H1 (cell line): ENCODE results near the gene ITGB5. TPM values are rescaled to one million over a fixed set of nuclear protein-coding genes. Genes with fewer than 3 reads are reported as not detected.
A peak's percentile ranks its signal among the peaks of the same experiment; 100 is the strongest.

Experiments
- CTCF ChIA-PET: fragments of 300-600 bp; sonication (Branson Sonifier 250); formaldehyde crosslinking; loops from one replicate; lab custom pipeline; 2021; ENCODE audit not compliant: partially characterized antibody; lab: Charles Lee
- POLR2A ChIA-PET: fragments of 300-600 bp; sonication (Branson Sonifier 250); formaldehyde crosslinking; loops from one replicate; lab custom pipeline; 2021; ENCODE audit warnings: inconsistent platforms; ENCODE audit not compliant: partially characterized antibody; lab: Charles Lee
- DNase-seq, 2 experiments: peaks; one replicate each; pipeline versions ENCODE4 v3.0.0 to v3.0.0-alpha.2; 2010 to 2022; ENCODE audit warnings: low spot score in 2 of 2, low read depth in 1 of 2, mixed read lengths in 1 of 2
- FAIRE-seq: peaks from 2 replicates; lab custom pipeline; 2011; peaks lifted over from hg19 to GRCh38; lab: Jason Lieb, UNC
- H2AFZ ChIP-seq: 2 replicates; pipeline ENCODE4 v1.8.1; 2012; ENCODE audit warnings: low read length, inconsistent platforms
- H2AK5ac ChIP-seq: 2 replicates; pipeline ENCODE4 v1.6.1; 2013; ENCODE audit warnings: low read depth, low read length
- H2BK120ac ChIP-seq: replicated peaks from 2 replicates; pipeline ENCODE3; 2013; ENCODE audit warnings: low read depth, low read length, inconsistent platforms
- H2BK12ac ChIP-seq: 2 replicates; pipeline ENCODE4 v1.6.1; 2013; ENCODE audit warnings: low read depth, low read length
- H2BK15ac ChIP-seq: 2 replicates; pipeline ENCODE4 v1.6.1; 2013; ENCODE audit warnings: low read length
- H2BK20ac ChIP-seq: 2 replicates; pipeline ENCODE4 v1.6.1; 2013; ENCODE audit warnings: low read length
- H2BK5ac ChIP-seq: 2 replicates; pipeline ENCODE4 v1.6.1; 2013; ENCODE audit warnings: low read depth, low read length
- H3K14ac ChIP-seq: 2 replicates; pipeline ENCODE4 v1.6.1; 2013; ENCODE audit warnings: inconsistent platforms; ENCODE audit not compliant: insufficient read length
- H3K18ac ChIP-seq: 2 replicates; pipeline ENCODE4 v1.6.1; 2013; ENCODE audit warnings: low read length; ENCODE audit errors: extremely low read depth
- H3K23ac ChIP-seq: 2 replicates; pipeline ENCODE4 v1.6.1; 2013; ENCODE audit warnings: inconsistent platforms; ENCODE audit not compliant: insufficient read length
- H3K23me2 ChIP-seq: 2 replicates; pipeline ENCODE4 v1.6.1; 2013; ENCODE audit warnings: low read depth, low read length
- H3K27ac ChIP-seq: 2 replicates; pipeline ENCODE4 v1.6.1; 2011; ENCODE audit warnings: low read depth, low read length, inconsistent platforms
- H3K27me3 ChIP-seq, 4 experiments: replicated peaks in 1 of 4; 1 replicate in 1 of 4; 2 replicates in 3 of 4; pipeline versions ENCODE4 v1.6.1 to v1.8.1; 2011 to 2013; ENCODE audit warnings: low read length in 3 of 4, mild to moderate bottlenecking in 3 of 4, inconsistent platforms in 2 of 4, mixed read lengths in 2 of 4, moderate library complexity in 1 of 4; ENCODE audit not compliant: control insufficient read depth in 3 of 4, insufficient read depth in 3 of 4; ENCODE audit errors: extremely low read depth in 1 of 4
- H3K36me3 ChIP-seq, 4 experiments: 2 replicates each; pipeline versions ENCODE4 v1.6.1 to v1.8.1; 2011 to 2013; ENCODE audit warnings: mild to moderate bottlenecking in 4 of 4, low read length in 3 of 4, moderate library complexity in 2 of 4, control low read depth in 1 of 4, inconsistent platforms in 1 of 4; ENCODE audit not compliant: insufficient read depth in 4 of 4, control insufficient read depth in 2 of 4
- H3K4ac ChIP-seq: replicated peaks from 2 replicates; pipeline ENCODE3; 2013; ENCODE audit warnings: low read length, low read depth, mixed read lengths, inconsistent platforms; ENCODE audit not compliant: insufficient read length
- H3K4me1 ChIP-seq, 4 experiments: replicated peaks in 1 of 4; 1 replicate in 1 of 4; 2 replicates in 3 of 4; pipeline versions ENCODE4 v1.6.1 to v1.8.1; 2011 to 2013; ENCODE audit warnings: low read length in 3 of 4, inconsistent platforms in 2 of 4, mixed read lengths in 1 of 4; ENCODE audit not compliant: insufficient read depth in 4 of 4, control insufficient read depth in 3 of 4
- H3K4me2 ChIP-seq, 2 experiments: 2 replicates each; pipeline versions ENCODE4 v1.6.1 to v1.8.1; 2011 to 2013; ENCODE audit warnings: low read depth in 2 of 2, low read length in 2 of 2, control low read depth in 1 of 2, inconsistent platforms in 1 of 2, mild to moderate bottlenecking in 1 of 2; ENCODE audit not compliant: insufficient read depth in 1 of 2
- H3K4me3 ChIP-seq, 4 experiments: fragments of 200-600, 300-600 bp in 1 of 4; sonication (generic), shearing (Covaris generic), sonication (Bioruptor Twin) in 1 of 4; 2 replicates each; pipeline versions ENCODE4 v1.5.1 to v1.8.1; 2011 to 2016; ENCODE audit warnings: low read length in 4 of 4, low read depth in 3 of 4, control low read depth in 2 of 4, inconsistent platforms in 2 of 4, mild to moderate bottlenecking in 2 of 4, mixed read lengths in 1 of 4, moderate library complexity in 1 of 4; ENCODE audit not compliant: insufficient read depth in 2 of 4; ENCODE audit errors: extremely low read depth in 1 of 4
- H3K56ac ChIP-seq: replicated peaks from 2 replicates; pipeline ENCODE3; 2013; ENCODE audit warnings: low read depth, mild to moderate bottlenecking, mixed read lengths, low read length, inconsistent platforms; ENCODE audit not compliant: insufficient read length
- H3K79me1 ChIP-seq: 2 replicates; pipeline ENCODE4 v1.6.1; 2013; ENCODE audit warnings: low read depth, low read length, control low read depth
- H3K79me2 ChIP-seq, 2 experiments: 2 replicates each; pipeline versions ENCODE4 v1.6.1 to v1.8.1; 2012 to 2013; ENCODE audit warnings: low read length in 2 of 2, mild to moderate bottlenecking in 2 of 2, inconsistent platforms in 1 of 2; ENCODE audit not compliant: insufficient read depth in 2 of 2, control insufficient read depth in 1 of 2
- H3K9ac ChIP-seq, 4 experiments: replicated peaks in 1 of 4; 1 replicate in 1 of 4; 2 replicates in 3 of 4; pipeline versions ENCODE4 v1.6.1 to v1.8.1; 2011 to 2013; ENCODE audit warnings: low read depth in 3 of 4, low read length in 3 of 4, control low read depth in 2 of 4, mild to moderate bottlenecking in 2 of 4, moderate library complexity in 2 of 4, inconsistent platforms in 1 of 4; ENCODE audit errors: extremely low read depth in 1 of 4
- H3K9me3 ChIP-seq, 2 experiments: 2 replicates each; pipeline versions ENCODE4 v1.6.1 to v1.8.1; 2012 to 2013; ENCODE audit warnings: mild to moderate bottlenecking in 2 of 2, moderate library complexity in 2 of 2, control low read depth in 1 of 2, inconsistent platforms in 1 of 2, low read depth in 1 of 2, low read length in 1 of 2, mixed read lengths in 1 of 2; ENCODE audit not compliant: insufficient read depth in 2 of 2
- H4K20me1 ChIP-seq, 2 experiments: replicated peaks in 1 of 2; 2 replicates each; pipeline versions ENCODE3 to v1.8.1; 2011 to 2013; ENCODE audit warnings: inconsistent platforms in 2 of 2, low read length in 2 of 2, mild to moderate bottlenecking in 1 of 2; ENCODE audit not compliant: insufficient read depth in 2 of 2, control insufficient read depth in 1 of 2
- H4K5ac ChIP-seq: 2 replicates; pipeline ENCODE4 v1.6.1; 2013; ENCODE audit warnings: low read length, low read depth, mixed read lengths, inconsistent platforms; ENCODE audit not compliant: insufficient read length
- H4K8ac ChIP-seq: 2 replicates; pipeline ENCODE4 v1.8.0; 2013; ENCODE audit warnings: mild to moderate bottlenecking, moderate library complexity, low read length, inconsistent platforms; ENCODE audit not compliant: insufficient read depth; ENCODE audit errors: extremely low read depth
- H4K91ac ChIP-seq: replicated peaks from 2 replicates; pipeline ENCODE3; 2013; ENCODE audit warnings: low read length, mixed read lengths, inconsistent platforms; ENCODE audit not compliant: insufficient read length
- CBX5 ChIP-seq: fragments of 300-800, 300-1000 bp; sonication (generic); IDR thresholded peaks from 2 replicates; pipeline ENCODE4 v1.7.1; 2016; ENCODE audit warnings: antibody characterized with exemption, low read length, low read depth
- CEBPB ChIP-seq: IDR thresholded peaks from 2 replicates; pipeline ENCODE4 v1.6.1; 2012; ENCODE audit warnings: low read depth, low read length
- MAFK ChIP-seq: IDR thresholded peaks from 2 replicates; pipeline ENCODE4 v1.6.1; 2012; ENCODE audit warnings: low read depth, mild to moderate bottlenecking, improper control_type of control experiment, low read length
- POLR2A ChIP-seq, 2 experiments: IDR thresholded peaks; 1 replicate in 1 of 2; 2 replicates in 1 of 2; pipeline ENCODE4 v1.6.1; 2011; ENCODE audit warnings: low read depth in 2 of 2, low read length in 2 of 2, mild to moderate bottlenecking in 2 of 2; ENCODE audit errors: control extremely low read depth in 1 of 2
- RBBP5 ChIP-seq: IDR thresholded peaks from 2 replicates; pipeline ENCODE4 v1.7.1; 2012; ENCODE audit warnings: low read depth, mild to moderate bottlenecking, inconsistent platforms, low read length, moderate library complexity, borderline replicate concordance
- RFX5 ChIP-seq: IDR thresholded peaks from 2 replicates; pipeline ENCODE4 v1.6.1; 2011; ENCODE audit warnings: low read depth, low read length, improper control_type of control experiment, borderline replicate concordance
- SP4 ChIP-seq: IDR thresholded peaks from 2 replicates; pipeline ENCODE4 v1.6.1; 2012; ENCODE audit warnings: low read length, inconsistent platforms
- SRF ChIP-seq: IDR thresholded peaks from 2 replicates; pipeline ENCODE4 v1.6.1; 2011; ENCODE audit warnings: mild to moderate bottlenecking, low read depth, low read length, moderate library complexity
- TAF1 ChIP-seq: IDR thresholded peaks from 2 replicates; pipeline ENCODE4 v1.6.1; 2011; ENCODE audit warnings: mild to moderate bottlenecking, low read depth, low read length
- TCF12 ChIP-seq: IDR thresholded peaks from 2 replicates; pipeline ENCODE4 v1.6.1; 2011; ENCODE audit warnings: low read depth, mild to moderate bottlenecking, low read length
- TEAD4 ChIP-seq: IDR thresholded peaks from 2 replicates; pipeline ENCODE4 v1.6.1; 2012; ENCODE audit warnings: low read depth, low read length, inconsistent platforms, mixed read lengths
- YY1 ChIP-seq: IDR thresholded peaks from 2 replicates; pipeline ENCODE4 v1.6.1; 2011; ENCODE audit warnings: low read depth, mild to moderate bottlenecking, low read length
- WGBS, 2 experiments: shearing (Covaris generic) in 1 of 2; methylation state at CpG; one replicate each; pipeline versions ENCODE4 v1.1.6 to v1.1.7; 2013 to 2015; ENCODE audit warnings: low lambda C conversion rate in 2 of 2, mixed read lengths in 2 of 2, inconsistent platforms in 1 of 2, low coverage in 1 of 2, missing lambda C conversion rate in 1 of 2; ENCODE audit not compliant: insufficient replicate concordance in 2 of 2, insufficient coverage in 1 of 2, insufficient read length in 1 of 2; ENCODE audit errors: extremely low coverage in 1 of 2, missing lambda C conversion rate in 1 of 2; 5-methylcytosine and 5-hydroxymethylcytosine counted together
- polyA plus RNA-seq, 7 experiments: library from polyadenylated mRNA; depleted of rRNA in 3 of 7; stranded (reverse) in 5 of 7; unstranded in 2 of 7; fragments of >200 nt in 5 of 7; fragments of 200-250 nt in 2 of 7; gene quantifications; 1 replicate in 5 of 7; 2 replicates in 1 of 7; 4 replicates in 1 of 7; pipeline versions ENCODE4 v1.2.1 to v1.2.3, GENCODE V29; 2011 to 2013; ENCODE audit warnings: missing spikeins in 2 of 7, mixed read lengths in 2 of 7
- total RNA-seq: library from RNA; stranded (reverse); fragmentation: NEBNext Ultra II Directional; extraction: Animal tissue kit (Norgen Biotek cat#: 25700); gene quantifications from 2 replicates; pipeline ENCODE4 v1.2.1, GENCODE V29; 2021
- TF ChIP-seq, protein P1 (sequence below), 3 experiments: IDR thresholded peaks; 1 replicate in 2 of 3; 2 replicates in 1 of 3; pipeline versions ENCODE4 v1.5.1 to v1.6.1; 2011; ENCODE audit warnings: low read length in 3 of 3, mild to moderate bottlenecking in 3 of 3, inconsistent platforms in 2 of 3, low read depth in 1 of 3, moderate library complexity in 1 of 3; ENCODE audit not compliant: insufficient read depth in 1 of 3; ENCODE audit errors: control extremely low read depth in 1 of 3

The ITGB5 gene
- total and polyA plus RNA-seq, 2 of the 8 experiments (the other 6 are each of a cell fraction or from before 2014, with no cell fraction given): 101 to 268 TPM

DNA sequence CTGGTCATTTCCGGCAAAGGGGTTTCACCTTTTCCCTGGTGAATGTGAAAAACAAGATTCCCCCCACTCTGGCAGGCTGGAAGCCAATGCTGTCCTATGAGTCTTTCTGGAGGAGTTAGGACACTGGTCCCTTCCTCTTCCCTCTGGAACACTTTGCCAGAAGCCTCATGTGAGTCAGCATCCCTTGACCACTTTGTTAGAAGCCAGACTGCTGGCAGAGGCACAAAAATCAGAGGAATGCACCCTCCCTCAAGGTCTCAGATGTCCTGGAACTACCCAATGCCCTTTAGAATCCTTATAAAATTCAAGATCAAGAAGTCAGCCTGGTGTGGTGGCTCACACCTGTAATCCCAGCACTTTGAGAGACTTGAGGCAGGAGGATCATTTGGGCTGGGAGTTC, 26.6 kb downstream of the ITGB5 start:
- Histone ChIP-seq H2BK12ac (no peak overlapping the region), H2BK20ac (no peak overlapping the region), H3K23ac (no peak overlapping the region), H3K36me3 (peaks cover 0 to 10% (median 3%) of the 10 kb centered on the region in 4 experiments; a peak in 3 of 8 replicates), H3K4me3 (no peak overlapping the region), H2BK120ac (no peak overlapping the region), H3K23me2 (no peaks in the 10 kb centered on the region), H2BK15ac (no peak overlapping the region), H3K27me3 (no peaks in the 10 kb centered on the region), H3K4me1 (peaks cover 0 to 8% (median 3%) of the 10 kb centered on the region in 4 experiments; a peak in 3 of 7 replicates), H2BK5ac (no peak overlapping the region), H3K9me3 (no peaks in the 10 kb centered on the region), H3K56ac (no peak overlapping the region), H3K4me2 (no peak overlapping the region), H3K27ac (no peak overlapping the region), H3K79me1 (peaks cover 5% of the 10 kb centered on the region), H3K14ac (no peak overlapping the region), H3K18ac (no peak overlapping the region), H2AK5ac (no peak overlapping the region), H3K4ac (no peak overlapping the region), H4K8ac (peak overlapping the region; percentile 32; the same call in 1 of the 2 replicates), H3K79me2 (peaks cover 0 to 17% of the 10 kb centered on the region in 2 experiments; a peak in 3 of 4 replicates), H2AFZ (no peak overlapping the region), H4K91ac (no peak overlapping the region), H4K20me1 (no peaks in the 10 kb centered on the region), H3K9ac (no peak overlapping the region), H4K5ac (no peak overlapping the region)
- FAIRE-seq: no peak
- POLR2A ChIA-PET: interaction anchor here (0.7 kb wide), 1 partner anchor 209 kb away, joined by 3 read pairs; no protein-coding TSS in a partner anchor
- no peak for DNase-seq
- 88% methylated on average over 1 of the region's 1 CpG; no CpG with 5 or more reads in 1 of the 2 experiments for WGBS, 2 experiments
- CTCF ChIA-PET: interaction anchor here (1.3 kb wide), 1 partner anchor 15 kb away, joined by 6 read pairs; no protein-coding TSS in a partner anchor
- TF ChIP-seq POLR2A (IDR thresholded peaks at IDR 0.05; ENCODE audit: control extremely low read depth in 1 of 2, low read depth in 2 of 2, low read length in 2 of 2) (no peak), TEAD4 (no peak), CBX5 (no peak), RBBP5 (no peak), TAF1 (no peak), YY1 (no peak), TCF12 (no peak), SP4 (no peak), RFX5 (no peak), CEBPB (no peak), SRF (no peak), MAFK (no peak)
- TF ChIP-seq, protein P1, sequence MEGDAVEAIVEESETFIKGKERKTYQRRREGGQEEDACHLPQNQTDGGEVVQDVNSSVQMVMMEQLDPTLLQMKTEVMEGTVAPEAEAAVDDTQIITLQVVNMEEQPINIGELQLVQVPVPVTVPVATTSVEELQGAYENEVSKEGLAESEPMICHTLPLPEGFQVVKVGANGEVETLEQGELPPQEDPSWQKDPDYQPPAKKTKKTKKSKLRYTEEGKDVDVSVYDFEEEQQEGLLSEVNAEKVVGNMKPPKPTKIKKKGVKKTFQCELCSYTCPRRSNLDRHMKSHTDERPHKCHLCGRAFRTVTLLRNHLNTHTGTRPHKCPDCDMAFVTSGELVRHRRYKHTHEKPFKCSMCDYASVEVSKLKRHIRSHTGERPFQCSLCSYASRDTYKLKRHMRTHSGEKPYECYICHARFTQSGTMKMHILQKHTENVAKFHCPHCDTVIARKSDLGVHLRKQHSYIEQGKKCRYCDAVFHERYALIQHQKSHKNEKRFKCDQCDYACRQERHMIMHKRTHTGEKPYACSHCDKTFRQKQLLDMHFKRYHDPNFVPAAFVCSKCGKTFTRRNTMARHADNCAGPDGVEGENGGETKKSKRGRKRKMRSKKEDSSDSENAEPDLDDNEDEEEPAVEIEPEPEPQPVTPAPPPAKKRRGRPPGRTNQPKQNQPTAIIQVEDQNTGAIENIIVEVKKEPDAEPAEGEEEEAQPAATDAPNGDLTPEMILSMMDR (IDR thresholded peaks at IDR 0.05; ENCODE audit: control extremely low read depth in 1 of 3, insufficient read depth in 1 of 3, low read depth in 1 of 3, low read length in 3 of 3): no peak
